ENCODE data around the gene C16orf74. TPM values are rescaled to one million over a fixed set of nuclear protein-coding genes. Genes with fewer than 3 reads are reported as not detected.

C16orf74 gene
- under 1 TPM in 4 of 6 experiments, not detected in 2; 0.31 to 0.98 (median 0.70) TPM for total RNA-seq
- long read RNA-seq: 0 reads

DNA sequence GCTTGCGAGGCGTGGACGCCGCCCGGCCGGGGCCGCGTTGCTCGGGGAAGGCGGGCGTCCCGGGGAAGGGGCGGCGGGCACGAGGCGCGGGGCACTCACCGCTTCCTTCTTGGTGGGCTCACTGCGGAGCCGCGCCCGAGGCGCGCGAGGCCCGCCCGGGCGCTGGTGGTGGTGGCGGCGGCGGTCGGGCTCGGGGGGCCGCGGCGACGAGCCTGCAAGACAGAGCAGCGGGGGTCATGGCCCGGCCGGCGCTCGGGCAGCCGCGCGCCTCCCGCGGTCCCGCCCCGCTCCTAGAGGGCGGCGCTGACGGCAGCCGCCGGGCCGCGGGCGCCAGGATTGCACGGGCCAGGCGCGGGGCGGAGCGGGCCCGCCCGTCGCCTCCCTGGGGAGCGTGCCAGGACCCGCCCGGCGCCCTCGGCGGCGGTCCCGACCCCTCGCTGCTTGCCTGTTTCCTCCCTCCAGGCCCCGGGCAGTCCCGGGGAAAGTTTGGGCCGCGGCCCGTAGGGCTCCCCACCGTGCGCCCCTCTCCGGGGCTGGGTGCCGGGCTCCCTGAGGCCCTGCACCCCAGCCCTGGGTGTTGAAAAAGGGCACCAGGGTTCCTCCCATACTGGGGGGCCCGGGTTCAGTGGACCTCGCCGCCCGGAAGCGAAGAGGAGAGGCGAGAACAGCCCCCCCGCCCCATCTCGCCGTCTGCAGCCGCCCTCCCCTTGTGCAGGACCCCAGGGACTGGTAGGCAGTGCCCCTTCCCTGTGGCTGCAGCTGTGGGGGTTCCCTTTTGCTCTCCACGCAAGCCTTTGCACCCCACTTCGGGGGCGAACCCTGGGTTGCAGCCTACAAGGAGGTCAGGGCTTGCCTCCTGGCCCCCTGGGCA is at the start of gene C16orf74:
C16orf74 (minus strand) TSS at position 270 of the 871 bp plus-strand sequence. CDS start 15,879 bp downstream, outside the sequence.
- DNase-seq (peak; percentile 67 to 77 (median 73)), ATAC-seq (peak; percentile 88 to 96 (median 92))
- H3K4me1 ChIP-seq: peaks cover 0 to 13% (median 0%) of the 10 kb centered on the region in 4 donors
- H3K4me3 ChIP-seq: peak within 1 kb of the TSS; percentile 38 to 61 (median 40)
- TF ChIP-seq, protein P1, sequence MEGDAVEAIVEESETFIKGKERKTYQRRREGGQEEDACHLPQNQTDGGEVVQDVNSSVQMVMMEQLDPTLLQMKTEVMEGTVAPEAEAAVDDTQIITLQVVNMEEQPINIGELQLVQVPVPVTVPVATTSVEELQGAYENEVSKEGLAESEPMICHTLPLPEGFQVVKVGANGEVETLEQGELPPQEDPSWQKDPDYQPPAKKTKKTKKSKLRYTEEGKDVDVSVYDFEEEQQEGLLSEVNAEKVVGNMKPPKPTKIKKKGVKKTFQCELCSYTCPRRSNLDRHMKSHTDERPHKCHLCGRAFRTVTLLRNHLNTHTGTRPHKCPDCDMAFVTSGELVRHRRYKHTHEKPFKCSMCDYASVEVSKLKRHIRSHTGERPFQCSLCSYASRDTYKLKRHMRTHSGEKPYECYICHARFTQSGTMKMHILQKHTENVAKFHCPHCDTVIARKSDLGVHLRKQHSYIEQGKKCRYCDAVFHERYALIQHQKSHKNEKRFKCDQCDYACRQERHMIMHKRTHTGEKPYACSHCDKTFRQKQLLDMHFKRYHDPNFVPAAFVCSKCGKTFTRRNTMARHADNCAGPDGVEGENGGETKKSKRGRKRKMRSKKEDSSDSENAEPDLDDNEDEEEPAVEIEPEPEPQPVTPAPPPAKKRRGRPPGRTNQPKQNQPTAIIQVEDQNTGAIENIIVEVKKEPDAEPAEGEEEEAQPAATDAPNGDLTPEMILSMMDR (IDR thresholded peaks at IDR 0.05): peak in 1 of 4 donors; percentile 22
- TF ChIP-seq POLR2A (IDR thresholded peaks at IDR 0.05): no peak
- H3K27me3 ChIP-seq: no peaks in the 10 kb centered on the region
- WGBS (ENCODE audit: insufficient coverage, low coverage, low lambda C conversion rate, missing lambda C conversion rate): 2% methylated on average over 13 of the region's 96 CpGs
- intact Hi-C loops (cut with DNase I): no loop called here
- H3K27ac ChIP-seq: no peak within 1 kb of the TSS
- H3K36me3 ChIP-seq: no peaks in the 10 kb centered on the region
- no peaks in the 10 kb centered on the region for H3K9me3 ChIP-seq

DNA sequence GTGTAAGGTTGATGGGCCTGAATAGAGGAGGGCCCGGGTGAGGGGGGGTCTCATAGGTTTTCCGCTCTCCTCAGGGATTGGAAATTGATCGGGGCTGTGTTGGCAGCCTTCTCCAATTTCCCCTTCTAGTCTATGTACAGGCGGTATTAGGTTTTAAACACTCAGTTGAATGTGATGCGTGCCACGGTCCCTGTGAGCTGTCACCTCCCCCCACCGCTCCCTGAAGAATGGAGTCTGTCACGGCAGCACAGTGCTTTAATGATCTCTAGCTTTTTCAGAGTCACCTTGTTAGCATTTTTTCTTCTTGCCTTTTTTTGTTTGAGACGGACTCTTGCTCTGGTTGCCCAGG is 49.4 kb upstream of the C16orf74 start:
- H3K4me3 ChIP-seq: peak overlapping the region; percentile 96 to 100 (median 98)
- DNase-seq: no peak
- H3K36me3 ChIP-seq: peaks cover 0 to 41% (median 11%) of the 10 kb centered on the region in 4 donors
- TF ChIP-seq, protein P1 (IDR thresholded peaks at IDR 0.05): no peak
- TF ChIP-seq POLR2A (IDR thresholded peaks at IDR 0.05): no peak
- H3K4me1 ChIP-seq: peaks cover 0 to 22% (median 11%) of the 10 kb centered on the region in 4 donors
- 2% methylated on average over 8 of the region's 9 CpGs for WGBS (ENCODE audit: insufficient coverage, low coverage, low lambda C conversion rate, missing lambda C conversion rate)
- peak in 1 of 4 donors; percentile 2 for ATAC-seq
- H3K27me3 ChIP-seq: no peaks in the 10 kb centered on the region
- no peaks in the 10 kb centered on the region for H3K9me3 ChIP-seq
- H3K27ac ChIP-seq: peak overlapping the region in 2 of 3 donors; percentile 93 to 95
- intact Hi-C loops (cut with DNase I): no loop called here

DNA sequence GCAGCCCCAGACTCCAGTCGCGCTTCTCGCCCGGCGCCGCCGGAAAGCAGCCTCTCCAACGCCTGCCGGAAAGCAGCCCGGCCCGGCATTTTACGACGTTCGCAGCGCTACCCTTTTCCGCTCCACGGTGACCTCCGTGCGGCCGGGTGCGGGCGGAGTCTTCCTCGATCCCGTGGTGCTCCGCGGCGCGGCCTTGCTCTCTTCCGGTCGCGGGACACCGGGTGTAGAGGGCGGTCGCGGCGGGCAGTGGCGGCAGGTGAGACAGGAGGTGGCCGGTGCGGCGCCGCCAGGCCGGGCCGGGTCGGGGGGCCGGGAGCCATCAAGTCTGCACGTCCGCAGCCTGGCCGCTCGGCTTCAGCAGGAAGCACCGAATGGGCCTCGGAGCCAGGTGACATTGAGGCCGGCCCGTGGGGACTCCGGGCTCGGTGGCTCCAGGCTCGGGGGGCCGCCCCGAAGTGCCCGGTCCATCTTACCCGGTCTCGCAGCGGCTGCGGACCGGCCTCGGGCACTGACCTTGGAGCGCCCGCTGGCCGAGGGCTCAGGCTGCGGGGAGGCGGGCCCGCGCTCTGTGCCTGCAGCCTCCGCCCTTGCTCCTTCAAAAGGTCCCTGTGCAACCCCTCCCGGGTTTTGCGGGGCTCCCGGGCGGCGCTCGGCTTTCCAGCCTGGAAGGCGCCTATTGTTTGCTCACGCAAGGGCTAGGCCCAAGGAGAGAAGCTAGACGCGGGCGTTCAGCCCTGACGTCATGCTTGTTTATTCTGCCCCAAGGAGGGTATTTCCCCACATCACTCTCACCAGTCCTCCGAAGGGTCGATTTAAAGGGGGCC is 48.8 kb upstream of the C16orf74 start, which contains the start of the genes COX4I1 and EMC8:
COX4I1 (plus strand) TSS at position 199 of the 824 bp plus-strand sequence. CDS start 1,511 bp downstream, outside the sequence.
EMC8 (minus strand) TSS at position 48 of the 824 bp plus-strand sequence. CDS start 249 bp downstream, outside the sequence.
- TF ChIP-seq POLR2A (IDR thresholded peaks at IDR 0.05): peak; percentile 94
- TF ChIP-seq, protein P1 (IDR thresholded peaks at IDR 0.05): no peak
- ATAC-seq: peak; percentile 96 to 98 (median 98)
- Histone ChIP-seq H3K9me3 (no peaks in the 10 kb centered on the region), H3K4me1 (peaks cover 0 to 22% (median 11%) of the 10 kb centered on the region in 4 donors), H3K27me3 (no peaks in the 10 kb centered on the region), H3K36me3 (peaks cover 0 to 35% (median 8%) of the 10 kb centered on the region in 4 donors), H3K4me3 (peak within 1 kb of the TSS; percentile 96 to 100 (median 98)), H3K27ac (peak within 1 kb of the TSS; percentile 79 to 95 (median 93))
- 0% methylated on average over 1 of the region's 87 CpGs for WGBS (ENCODE audit: insufficient coverage, low coverage, low lambda C conversion rate, missing lambda C conversion rate)
- DNase-seq: peak; percentile 97 to 98 (median 97)
- intact Hi-C loops (cut with DNase I): no loop called here

DNA sequence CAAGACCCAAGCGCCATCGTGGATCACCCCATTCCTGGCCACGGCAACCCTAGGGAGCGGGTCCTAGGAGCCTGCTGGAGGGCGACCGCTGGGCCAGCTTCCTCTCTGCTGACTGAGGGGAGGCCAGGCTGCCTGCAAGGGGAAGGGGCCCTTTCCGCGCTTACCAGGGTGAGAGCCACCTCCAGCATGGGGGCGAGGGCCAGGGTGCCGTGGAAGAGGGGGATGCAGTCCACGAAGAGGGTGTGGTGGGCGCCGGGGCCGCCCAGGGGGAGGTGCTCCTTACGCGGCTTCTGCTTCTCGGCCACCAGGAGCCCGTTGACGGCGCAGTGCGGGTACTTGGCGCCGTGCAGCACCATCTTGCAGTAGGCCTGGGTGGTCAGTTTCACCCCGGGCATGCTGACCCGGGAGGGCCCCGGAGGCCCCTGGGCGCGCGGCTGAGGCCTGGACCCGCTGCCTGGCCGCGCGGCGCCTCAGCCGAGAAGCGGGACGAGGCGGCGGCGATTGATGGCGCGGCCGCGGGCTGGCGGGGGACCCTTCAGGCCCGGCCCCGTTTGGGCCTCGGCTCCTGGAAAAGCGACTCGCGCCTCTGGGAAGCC is 48.1 kb upstream of the C16orf74 start:
- ATAC-seq (peak; percentile 4 to 46 (median 30)), DNase-seq (peak; percentile 47 to 66 (median 56))
- 5% methylated on average over 4 of the region's 51 CpGs for WGBS (ENCODE audit: insufficient coverage, low coverage, low lambda C conversion rate, missing lambda C conversion rate)
- peak overlapping the region; percentile 43 to 95 (median 93) for H3K27ac ChIP-seq
- no peak for TF ChIP-seq POLR2A (IDR thresholded peaks at IDR 0.05)
- H3K27me3 ChIP-seq: no peaks in the 10 kb centered on the region
- peaks cover 0 to 22% (median 11%) of the 10 kb centered on the region in 4 donors for H3K4me1 ChIP-seq
- H3K36me3 ChIP-seq: peaks cover 0 to 31% (median 7%) of the 10 kb centered on the region in 4 donors
- peak overlapping the region; percentile 96 to 100 (median 98) for H3K4me3 ChIP-seq
- no peaks in the 10 kb centered on the region for H3K9me3 ChIP-seq
- intact Hi-C loops (cut with DNase I): no loop called here
